GM12891 (cell line): Measurements from ENCODE around the gene MYBPC2.

Source experiments
- DNase-seq: peaks from one replicate; pipeline ENCODE4 v3.0.0; 2011; ENCODE audit warnings: low spot score; ENCODE audit not compliant: insufficient read length
- FAIRE-seq: peaks from 2 replicates; lab custom pipeline; 2011; peaks lifted over from hg19 to GRCh38; lab: Jason Lieb, UNC
- PAX5 ChIP-seq: IDR thresholded peaks from 2 replicates; pipeline ENCODE4 v1.6.1; 2011; ENCODE audit warnings: low read length, moderate library complexity, mild to moderate bottlenecking; ENCODE audit not compliant: insufficient read depth, severe bottlenecking
- POLR2A ChIP-seq: IDR thresholded peaks from 2 replicates; pipeline ENCODE4 v1.6.1; 2011; ENCODE audit warnings: low read depth, low read length, control low read depth
- POLR2AphosphoS5 ChIP-seq: IDR thresholded peaks from 2 replicates; pipeline ENCODE4 v1.6.1; 2011; ENCODE audit warnings: low read depth, low read length, control low read depth
- POU2F2 ChIP-seq: IDR thresholded peaks from 2 replicates; pipeline ENCODE4 v1.6.1; 2011; ENCODE audit warnings: low read depth, mild to moderate bottlenecking, control low read depth, low read length, moderate library complexity
- SPI1 ChIP-seq: IDR thresholded peaks from 2 replicates; pipeline ENCODE4 v1.6.1; 2011; ENCODE audit warnings: low read depth, low read length, control low read depth
- TAF1 ChIP-seq: IDR thresholded peaks from 2 replicates; pipeline ENCODE4 v1.6.1; 2011; ENCODE audit warnings: low read depth, low read length, control low read depth

The MYBPC2 gene

GRCh38 chr19:50515168-50515561 lies 82.5 kb downstream of the MYBPC2 start:
- no peak for FAIRE-seq
- no peak for TF ChIP-seq PAX5
- no peak for TF ChIP-seq SPI1
- TF ChIP-seq POLR2A, result no peak
- TF ChIP-seq POLR2AphosphoS5, result no peak
- no peak for TF ChIP-seq TAF1
- no peak for TF ChIP-seq POU2F2
- DNase-seq, result no peak
